GM03348 (cell line): ENCODE results near the gene MRPS35.
A peak's percentile ranks its signal among the peaks of the same experiment; 100 is the strongest.
"Not testable (repeated sequence)": the region's sequence is repeated elsewhere in the genome, so short reads cannot be mapped to it uniquely, and the experiment has no call there.

Experiments used
- DNase-seq: peaks from one replicate; pipeline ENCODE4 v3.0.0; 2012; ENCODE audit warnings: low spot score

Gene MRPS35

GRCh38 chr12:27709212-27709931 lies 1.3 kb upstream of the MRPS35 start:
- DNase-seq = no peak

- peak; percentile 36 for DNase-seq
Observed at GRCh38 chr12:27709932-27710591, 570 bp upstream of the MRPS35 start.

GRCh38 chr12:27711317-27711682 lies 668 bp downstream of the MRPS35 start:
- DNase-seq = peak; percentile 26

DNA sequence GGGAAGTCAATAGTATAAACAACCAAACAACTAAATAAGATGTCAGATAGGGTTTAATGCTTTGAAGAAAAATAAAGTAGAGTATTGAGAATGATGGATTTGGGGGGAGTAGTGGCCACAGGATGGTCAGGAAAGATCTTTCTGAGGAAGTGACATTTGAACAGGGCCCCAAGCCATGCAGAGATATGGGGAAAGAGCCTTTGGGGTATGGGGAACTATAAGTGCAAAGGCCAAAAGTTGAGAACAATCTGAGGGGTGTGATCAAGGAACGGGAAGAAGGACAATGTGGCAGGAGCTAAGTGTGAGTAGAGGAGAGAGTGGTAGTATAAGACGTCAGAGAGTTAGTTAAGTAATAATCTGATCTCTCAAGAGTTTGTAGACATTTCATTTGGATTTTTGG lies 1.3 kb downstream of the MRPS35 start:
- DNase-seq = no peak

DNA sequence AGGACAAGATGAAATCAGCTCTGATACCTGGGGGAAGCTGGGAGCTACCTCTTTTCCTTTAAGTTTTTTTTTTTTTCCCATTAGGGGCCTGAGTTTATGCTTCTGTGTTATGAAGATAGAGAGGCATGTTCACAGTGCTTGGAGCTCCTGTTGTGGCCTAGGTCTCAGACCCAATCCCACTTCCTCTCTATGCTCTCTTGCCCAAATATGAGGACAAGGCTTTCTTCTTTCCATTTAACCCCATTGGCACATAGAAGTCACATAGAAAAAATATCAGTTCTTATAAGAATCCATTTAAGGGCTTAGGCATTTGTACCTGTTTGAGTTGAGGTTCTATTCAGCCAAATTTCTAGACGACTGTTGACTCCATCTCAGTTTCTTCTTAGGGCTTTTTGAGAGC lies 12.6 kb downstream of the MRPS35 start:
- no peak for DNase-seq

GRCh38 chr12:27730097-27730588 lies 19.5 kb downstream of the MRPS35 start:
- no peak for DNase-seq

- peak; percentile 7 for DNase-seq
Observed at GRCh38 chr12:27732281-27732680, 21.6 kb downstream of the MRPS35 start.

- DNase-seq = peak; percentile 68
Observed at GRCh38 chr12:27733052-27733656, 22.5 kb downstream of the MRPS35 start.

GRCh38 chr12:27733791-27734190 lies 23.2 kb downstream of the MRPS35 start:
- DNase-seq = no peak

- DNase-seq = not testable (repeated sequence)
Observed at GRCh38 chr12:27734321-27734720, 23.7 kb downstream of the MRPS35 start.

GRCh38 chr12:27743601-27744000 lies 33.0 kb downstream of the MRPS35 start:
- DNase-seq = no peak

DNA sequence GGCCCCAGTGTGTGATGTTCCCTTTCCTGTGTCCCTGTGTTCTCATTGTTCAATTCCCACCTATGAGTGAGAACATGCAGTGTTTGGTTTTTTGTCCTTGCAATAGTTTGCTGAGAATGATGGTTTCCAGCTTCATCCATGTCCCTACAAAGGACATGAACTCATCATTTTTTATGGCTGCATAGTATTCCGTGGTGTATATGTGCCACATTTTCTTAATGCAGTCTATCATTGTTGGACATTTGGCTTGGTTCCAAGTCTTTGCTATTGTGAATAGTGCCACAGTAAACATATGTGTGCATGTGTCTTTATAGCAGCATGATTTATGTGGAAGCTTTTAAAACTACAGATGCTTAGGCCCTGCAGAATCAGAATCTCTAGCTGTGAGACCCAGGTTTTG lies 35.1 kb downstream of the MRPS35 start:
- DNase-seq = not testable (repeated sequence)

DNA sequence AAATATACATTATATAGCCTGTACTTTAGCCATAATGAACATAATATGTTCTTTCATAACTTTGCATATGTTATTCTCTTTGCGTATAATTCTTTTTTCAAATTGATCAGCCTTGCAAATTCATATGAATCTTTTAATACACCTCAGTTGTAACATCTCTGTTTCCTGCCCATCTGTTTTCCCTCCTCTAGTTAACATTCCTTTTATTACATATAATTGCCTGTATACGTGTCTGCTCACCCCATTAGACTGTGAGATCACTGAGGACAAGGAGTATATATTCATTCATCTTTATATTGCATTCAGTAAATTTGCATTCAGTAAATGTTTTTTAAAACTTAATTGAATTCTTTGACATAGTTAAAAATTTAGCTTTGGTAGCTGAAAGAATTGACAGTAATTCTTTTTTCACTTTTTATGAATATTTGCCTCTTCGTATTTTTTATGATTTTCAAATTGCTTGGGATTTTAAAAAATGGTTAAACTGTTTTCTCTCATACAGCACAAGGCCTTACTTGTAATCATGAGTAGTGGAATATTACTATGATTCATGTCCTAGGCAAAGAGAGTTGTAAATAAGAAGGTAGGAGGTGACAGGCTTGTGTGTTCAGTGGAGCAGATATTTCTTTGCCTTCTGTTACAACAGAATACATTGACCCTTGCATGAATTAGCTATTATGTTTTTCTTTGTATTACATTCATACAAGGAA lies 36.6 kb downstream of the MRPS35 start:
- peak; percentile 24 for DNase-seq

DNA sequence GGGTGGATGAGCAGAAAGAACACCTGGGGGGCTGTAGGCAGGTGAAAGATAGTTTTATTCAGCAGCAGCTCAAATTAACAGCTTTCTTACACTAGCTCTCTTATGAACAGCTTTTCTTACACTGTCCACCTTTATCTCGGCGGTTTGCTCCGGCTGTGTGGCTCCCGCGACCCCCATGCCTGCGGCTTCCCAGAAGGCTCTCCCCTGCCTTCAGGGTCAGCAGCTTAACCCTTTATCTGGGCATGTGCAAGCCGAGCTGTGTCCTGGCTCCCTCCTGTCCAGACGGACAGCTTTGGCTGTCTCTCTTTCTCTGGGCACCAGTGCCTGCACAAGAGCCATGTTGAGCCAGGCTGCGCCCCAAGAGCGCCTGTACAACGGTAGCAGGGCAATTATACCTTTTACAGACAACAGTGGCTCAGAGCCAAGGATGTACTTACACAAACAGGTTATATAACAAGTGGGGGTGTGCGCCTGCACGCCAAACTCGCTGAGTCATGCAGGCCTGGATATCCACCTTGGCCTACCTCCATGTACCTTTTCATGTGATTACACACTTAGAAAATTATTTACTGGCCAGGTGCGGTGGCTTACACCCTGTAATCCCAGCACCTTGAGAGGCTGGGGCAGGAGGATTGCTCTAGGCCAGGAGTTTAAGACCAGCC lies 40.9 kb downstream of the MRPS35 start:
- no peak for DNase-seq

DNA sequence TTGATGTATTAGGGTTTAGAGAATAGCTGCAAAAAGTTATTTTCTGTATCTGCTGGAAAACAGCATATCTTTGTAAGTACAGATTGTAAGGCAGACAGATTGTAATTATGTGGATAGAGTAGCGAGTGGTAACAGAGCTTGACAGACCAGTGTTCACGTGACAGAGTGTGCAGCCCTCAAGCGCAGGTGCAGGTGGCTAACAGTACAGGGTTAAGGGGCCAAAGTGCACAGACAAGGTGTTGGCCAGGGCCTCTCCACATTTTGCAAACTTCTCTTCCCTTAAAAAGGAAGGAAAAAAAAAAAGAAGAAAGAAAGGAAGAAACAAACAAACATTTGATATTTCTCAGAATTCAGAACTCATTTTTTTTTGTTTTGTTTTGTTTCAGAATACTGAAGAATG lies 44.2 kb downstream of the MRPS35 start:
- no peak for DNase-seq

DNA sequence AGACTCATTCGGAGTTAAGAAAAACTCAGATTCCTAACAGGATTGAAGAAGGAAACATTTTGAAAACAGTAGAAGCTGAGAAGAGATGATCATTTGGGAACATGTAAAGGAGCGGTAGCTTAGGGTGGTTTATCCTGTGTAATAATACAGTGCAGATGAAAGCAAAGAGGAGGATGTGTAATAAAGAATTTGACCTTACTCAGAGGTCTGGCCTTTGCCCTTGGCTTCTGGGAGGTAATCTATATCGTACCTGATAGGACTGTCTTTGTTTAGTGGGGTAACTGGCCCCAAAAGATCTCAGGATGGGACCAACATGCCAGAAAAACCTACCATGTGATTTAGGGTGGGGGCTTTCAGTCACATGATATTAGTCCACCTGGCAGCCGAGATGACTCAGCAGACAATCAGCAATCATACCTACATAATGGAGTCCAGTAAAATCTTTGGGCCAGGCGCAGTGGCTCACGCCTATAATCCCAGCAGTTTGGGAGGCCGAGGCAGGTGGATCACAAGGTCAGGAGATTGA lies 46.1 kb downstream of the MRPS35 start:
- DNase-seq = no peak

- no peak for DNase-seq
Observed at GRCh38 chr12:27762757-27763156, 52.1 kb downstream of the MRPS35 start.

DNA sequence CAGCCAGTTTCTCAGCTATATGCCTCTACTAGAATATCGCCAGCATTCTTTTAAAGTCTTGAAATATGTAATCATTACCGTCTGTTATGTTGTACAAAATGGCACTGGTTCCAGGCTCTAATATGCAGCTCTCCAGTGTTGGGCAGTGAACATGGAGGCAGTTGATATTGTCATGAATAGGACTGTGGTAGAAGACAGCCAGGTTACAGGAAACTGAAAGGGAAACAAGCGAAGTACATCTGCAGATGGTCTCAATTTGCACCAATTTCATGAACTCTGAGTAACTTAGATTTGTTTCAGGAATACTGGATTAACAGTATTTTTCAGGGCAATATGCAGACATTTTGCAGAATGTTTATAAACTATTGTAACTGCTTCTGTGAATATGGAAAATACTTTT lies 56.0 kb downstream of the MRPS35 start:
- DNase-seq = no peak

DNA sequence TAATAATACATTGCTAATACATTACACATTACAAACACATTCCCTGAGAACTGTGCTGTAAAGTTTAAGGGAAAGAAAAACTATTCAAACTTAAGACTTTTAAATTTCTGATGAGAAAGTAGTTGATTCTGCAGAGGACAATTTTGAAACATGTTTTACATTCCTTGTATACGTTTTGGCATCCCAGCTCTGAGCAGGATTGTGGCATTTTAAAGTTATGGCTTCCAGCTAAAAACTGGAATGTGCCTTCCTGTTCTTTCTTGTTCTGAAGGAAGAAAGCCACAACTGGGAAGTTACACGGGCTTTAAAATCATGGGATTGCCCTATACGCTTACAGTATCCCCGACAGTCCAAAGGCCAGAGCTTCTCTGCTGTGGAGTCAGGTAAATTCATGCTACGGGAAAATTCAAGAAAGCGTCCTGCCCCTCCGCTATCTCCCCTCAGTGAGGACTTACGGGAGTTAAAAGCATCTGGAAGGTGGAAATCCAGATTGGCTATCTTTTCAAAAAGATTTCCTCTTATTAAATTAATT lies 58.6 kb downstream of the MRPS35 start:
- DNase-seq = no peak

DNA sequence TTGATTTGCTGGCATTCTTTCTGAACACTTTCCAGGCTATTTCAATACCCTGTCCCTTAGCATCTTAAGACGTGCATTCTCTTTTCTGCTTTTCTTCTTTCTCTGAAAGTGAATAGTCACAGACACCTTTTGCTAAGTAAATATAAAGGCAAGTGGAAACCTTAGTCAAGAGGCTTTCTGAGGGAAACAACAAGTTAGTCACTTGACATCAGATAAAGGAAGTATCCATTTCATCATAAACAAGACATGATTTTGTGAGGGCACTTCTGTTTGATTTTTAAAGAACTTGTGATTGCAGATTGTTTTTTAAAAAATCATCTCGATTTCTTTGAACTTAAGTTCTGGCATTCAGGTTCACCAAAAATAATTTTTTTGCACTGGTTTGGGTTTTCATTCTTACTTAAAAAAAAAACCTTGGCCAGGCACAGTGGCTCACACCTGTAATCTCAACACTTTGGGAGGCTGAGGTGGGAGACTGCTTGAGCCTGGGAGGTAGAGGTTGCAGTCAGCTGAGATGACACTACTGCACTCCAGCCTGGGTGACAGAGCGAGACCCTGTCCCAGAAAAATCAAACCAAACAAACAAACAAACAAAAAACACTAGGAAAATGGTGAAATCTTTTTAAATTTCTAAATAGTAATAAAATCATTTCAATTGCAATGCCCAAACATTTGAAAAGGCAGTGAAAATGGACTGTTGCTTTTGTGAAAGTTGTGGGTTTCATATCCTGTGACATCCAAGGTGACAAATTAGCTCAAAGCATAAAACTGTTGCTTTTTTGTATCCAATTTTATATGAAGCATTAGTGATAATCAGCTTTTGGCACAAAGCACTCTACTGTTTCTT lies 61.1 kb downstream of the MRPS35 start:
- no peak for DNase-seq
